ENCODE results near the gene GNA12. TPM values are rescaled to one million over a fixed set of nuclear protein-coding genes. Genes with fewer than 3 reads are reported as not detected.

The GNA12 gene
- total and polyA plus RNA-seq, 2 experiments from 2014 or later: 11.2 to 13.8 TPM

- no peak overlapping the region for H3K4me3 ChIP-seq
- no peaks in the 10 kb centered on the region for H3K27me3 ChIP-seq (replicated peaks; ENCODE audit: insufficient read depth)
- H3K4me1 ChIP-seq (ENCODE audit: insufficient read depth): peaks cover 4% of the 10 kb centered on the region; the same call in 1 of the 2 replicates
- no peak overlapping the region for H3K4me2 ChIP-seq (ENCODE audit: unreplicated experiment)
- H3K36me3 ChIP-seq (ENCODE audit: low read depth): no peaks in the 10 kb centered on the region
- DNase-seq: no peak
- H3K9me2 ChIP-seq (ENCODE audit: insufficient read depth): no peaks in the 10 kb centered on the region
- H3K27ac ChIP-seq: no peak overlapping the region
- peaks cover 7% of the 10 kb centered on the region; the same call in 1 of the 2 replicates for H3F3A ChIP-seq (ENCODE audit: insufficient read depth)
- no peak overlapping the region for H3K9ac ChIP-seq
- no peaks in the 10 kb centered on the region for H3K9me3 ChIP-seq (ENCODE audit: low read depth)
- 0 out of 2 replicates have a peak, but pooled peaks cover 7% of the 10 kb centered on the region for H4K20me1 ChIP-seq (ENCODE audit: insufficient read depth)
- TF ChIP-seq EZH2 (IDR thresholded peaks at IDR 0.05; ENCODE audit: insufficient read depth, poor library complexity, severe bottlenecking): no peak
- in situ Hi-C loops (cut with MboI): no loop called here
- H3K79me2 ChIP-seq (ENCODE audit: insufficient read depth): peaks cover 100% of the 10 kb centered on the region
- 98% methylated on average over 3 of the region's 3 CpGs for WGBS, 2 experiments (ENCODE audit: low coverage in 1 of 2, low lambda C conversion rate in 2 of 2, missing lambda C conversion rate in 2 of 2)
- no peak overlapping the region for H2AFZ ChIP-seq
Observed at GRCh38 chr7:2837496-2837895, 6.6 kb downstream of the GNA12 start.

GRCh38 chr7:2834748-2835441, 9.2 kb downstream of the GNA12 start:
- no peak overlapping the region for H2AFZ ChIP-seq
- peaks cover 4% of the 10 kb centered on the region; the same call in 1 of the 2 replicates for H3F3A ChIP-seq (ENCODE audit: insufficient read depth)
- no peaks in the 10 kb centered on the region for H3K4me1 ChIP-seq (ENCODE audit: insufficient read depth)
- H3K9me2 ChIP-seq (ENCODE audit: insufficient read depth): no peaks in the 10 kb centered on the region
- no peak overlapping the region for H3K27ac ChIP-seq
- 88 to 91% methylated on average over 17 of the region's 17 CpGs for WGBS, 2 experiments (ENCODE audit: low coverage in 1 of 2, low lambda C conversion rate in 2 of 2, missing lambda C conversion rate in 2 of 2)
- H3K9me3 ChIP-seq (ENCODE audit: low read depth): no peaks in the 10 kb centered on the region
- no peak overlapping the region for H3K4me2 ChIP-seq (ENCODE audit: unreplicated experiment)
- no peaks in the 10 kb centered on the region for H3K27me3 ChIP-seq (replicated peaks; ENCODE audit: insufficient read depth)
- no peak for DNase-seq
- peaks cover 100% of the 10 kb centered on the region for H3K79me2 ChIP-seq (ENCODE audit: insufficient read depth)
- H3K9ac ChIP-seq: no peak overlapping the region
- no peak overlapping the region for H3K4me3 ChIP-seq
- no peaks in the 10 kb centered on the region for H3K36me3 ChIP-seq (ENCODE audit: low read depth)
- in situ Hi-C loops (cut with MboI): no loop called here
- TF ChIP-seq EZH2 (IDR thresholded peaks at IDR 0.05; ENCODE audit: insufficient read depth, poor library complexity, severe bottlenecking): no peak
- H4K20me1 ChIP-seq (ENCODE audit: insufficient read depth): 0 out of 2 replicates have a peak, but pooled peaks cover 5% of the 10 kb centered on the region

GRCh38 chr7:2833083-2833910, 10.8 kb downstream of the GNA12 start:
- 0 out of 2 replicates have a peak, but pooled peaks cover under 1% of the 10 kb centered on the region for H3K4me1 ChIP-seq (ENCODE audit: insufficient read depth)
- no peak for DNase-seq
- no peak overlapping the region for H3K4me3 ChIP-seq
- H3K9me2 ChIP-seq (ENCODE audit: insufficient read depth): no peaks in the 10 kb centered on the region
- in situ Hi-C loops (cut with MboI): no loop called here
- no peak overlapping the region for H2AFZ ChIP-seq
- TF ChIP-seq EZH2phosphoT487 (IDR thresholded peaks at IDR 0.05; ENCODE audit: insufficient read depth, low read depth) (no peak), EZH2 (IDR thresholded peaks at IDR 0.05; ENCODE audit: insufficient read depth, poor library complexity, severe bottlenecking) (no peak)
- no peak overlapping the region for H3K9ac ChIP-seq
- no peaks in the 10 kb centered on the region for H3K36me3 ChIP-seq (ENCODE audit: low read depth)
- peaks cover 100% of the 10 kb centered on the region for H3K79me2 ChIP-seq (ENCODE audit: insufficient read depth)
- peaks cover 3% of the 10 kb centered on the region; the same call in 1 of the 2 replicates for H3F3A ChIP-seq (ENCODE audit: insufficient read depth)
- 0 out of 2 replicates have a peak, but pooled peaks cover 5% of the 10 kb centered on the region for H4K20me1 ChIP-seq (ENCODE audit: insufficient read depth)
- H3K4me2 ChIP-seq (ENCODE audit: unreplicated experiment): no peak overlapping the region
- H3K27me3 ChIP-seq (replicated peaks; ENCODE audit: insufficient read depth): no peaks in the 10 kb centered on the region
- 86 to 89% methylated on average over 19 of the region's 19 CpGs for WGBS, 2 experiments (ENCODE audit: low coverage in 1 of 2, low lambda C conversion rate in 2 of 2, missing lambda C conversion rate in 2 of 2)
- H3K9me3 ChIP-seq (ENCODE audit: low read depth): no peaks in the 10 kb centered on the region
- H3K27ac ChIP-seq: no peak overlapping the region

GRCh38 chr7:2832461-2832860, 11.6 kb downstream of the GNA12 start:
- TF ChIP-seq EZH2phosphoT487 (IDR thresholded peaks at IDR 0.05; ENCODE audit: insufficient read depth, low read depth): no peak
- no peak for TF ChIP-seq EZH2 (IDR thresholded peaks at IDR 0.05; ENCODE audit: insufficient read depth, poor library complexity, severe bottlenecking)
- Histone ChIP-seq H3K4me1 (ENCODE audit: insufficient read depth) (peaks cover 9% of the 10 kb centered on the region), H2AFZ (no peak overlapping the region), H3K27me3 (replicated peaks; ENCODE audit: insufficient read depth) (no peaks in the 10 kb centered on the region), H4K20me1 (ENCODE audit: insufficient read depth) (0 out of 2 replicates have a peak, but pooled peaks cover 5% of the 10 kb centered on the region), H3K27ac (no peak overlapping the region), H3K9me3 (ENCODE audit: low read depth) (no peaks in the 10 kb centered on the region), H3K4me3 (no peak overlapping the region), H3K4me2 (ENCODE audit: unreplicated experiment) (no peak overlapping the region), H3K36me3 (ENCODE audit: low read depth) (no peaks in the 10 kb centered on the region), H3K9me2 (ENCODE audit: insufficient read depth) (no peaks in the 10 kb centered on the region), H3K9ac (no peak overlapping the region), H3F3A (ENCODE audit: insufficient read depth) (peaks cover 10% of the 10 kb centered on the region; the same call in 1 of the 2 replicates), H3K79me2 (ENCODE audit: insufficient read depth) (peaks cover 100% of the 10 kb centered on the region)
- in situ Hi-C loops (cut with MboI): no loop called here
- DNase-seq: no peak
- 94 to 97% methylated on average over 12 of the region's 12 CpGs for WGBS, 2 experiments (ENCODE audit: low coverage in 1 of 2, low lambda C conversion rate in 2 of 2, missing lambda C conversion rate in 2 of 2)

All from GM23248 (cell line).